ENCODE measurements around the gene CABP1.

- TF ChIP-seq CTCF (IDR thresholded peaks at IDR 0.05) (no peak), POLR2A (IDR thresholded peaks at IDR 0.05) (no peak)
Observed at GRCh38 chr12:120650233-120650690, 9.8 kb downstream of the CABP1 start.
